ENCODE data around the gene CSNK1G1. TPM values are rescaled to one million over a fixed set of nuclear protein-coding genes. Genes with fewer than 3 reads are reported as not detected.

Gene CSNK1G1
- total RNA-seq, 2 donors from 2014 or later, result 9.3 to 11.8 TPM

GRCh38 chr15:64356710-64357040 is 702 bp upstream of the CSNK1G1 start:
- no peak for TF ChIP-seq CTCF (IDR thresholded peaks at IDR 0.05)
- H3K4me1 ChIP-seq (ENCODE audit: control insufficient read depth in 1 of 2, low read depth in 2 of 2), result peaks cover 7 to 15% of the 10 kb centered on the region in 2 donors
- no peaks in the 10 kb centered on the region for H3K9me3 ChIP-seq
- no peak for DNase-seq (ENCODE audit: low spot score)
- no peak for ATAC-seq (ENCODE audit: insufficient number of reproducible peaks, low FRiP score, low read depth)
- no peaks in the 10 kb centered on the region for H3K36me3 ChIP-seq
- H3K27ac ChIP-seq, result peak overlapping the region in 1 of 2 donors; percentile 33
- H3K27me3 ChIP-seq (replicated peaks; ENCODE audit: insufficient read depth), result no peaks in the 10 kb centered on the region
- H3K4me3 ChIP-seq, result peak overlapping the region; percentile 98

- no peak for TF ChIP-seq CTCF (IDR thresholded peaks at IDR 0.05)
- Histone ChIP-seq H3K36me3 (no peaks in the 10 kb centered on the region), H3K9me3 (no peaks in the 10 kb centered on the region), H3K4me1 (ENCODE audit: control insufficient read depth in 1 of 2, low read depth in 2 of 2) (peaks cover 7 to 15% of the 10 kb centered on the region in 2 donors), H3K27ac (peak overlapping the region; percentile 53 to 69), H3K27me3 (replicated peaks; ENCODE audit: insufficient read depth) (no peaks in the 10 kb centered on the region), H3K4me3 (peak overlapping the region; percentile 98)
- DNase-seq (ENCODE audit: low spot score) (no peak), ATAC-seq (ENCODE audit: insufficient number of reproducible peaks, low FRiP score, low read depth) (no peak)
Observed at GRCh38 chr15:64355348-64355943, 527 bp downstream of the CSNK1G1 start.

GRCh38 chr15:64354688-64355344 is 1.2 kb downstream of the CSNK1G1 start:
- Histone ChIP-seq H3K4me3 (peak overlapping the region; percentile 98), H3K4me1 (ENCODE audit: control insufficient read depth in 1 of 2, low read depth in 2 of 2) (peaks cover 7 to 15% of the 10 kb centered on the region in 2 donors), H3K36me3 (no peaks in the 10 kb centered on the region), H3K9me3 (no peaks in the 10 kb centered on the region), H3K27me3 (replicated peaks; ENCODE audit: insufficient read depth) (no peaks in the 10 kb centered on the region), H3K27ac (peak overlapping the region in 1 of 2 donors; percentile 53)
- no peak for TF ChIP-seq CTCF (IDR thresholded peaks at IDR 0.05)
- no peak for DNase-seq (ENCODE audit: low spot score)
- no peak for ATAC-seq (ENCODE audit: insufficient number of reproducible peaks, low FRiP score, low read depth)

- Histone ChIP-seq H3K9me3 (no peaks in the 10 kb centered on the region), H3K4me3 (no peak overlapping the region), H3K27me3 (replicated peaks; ENCODE audit: insufficient read depth) (no peaks in the 10 kb centered on the region), H3K27ac (no peak overlapping the region), H3K4me1 (ENCODE audit: control insufficient read depth in 1 of 2, low read depth in 2 of 2) (peaks cover 7 to 9% of the 10 kb centered on the region in 2 donors), H3K36me3 (no peaks in the 10 kb centered on the region)
- ATAC-seq (ENCODE audit: insufficient number of reproducible peaks, low FRiP score, low read depth) (no peak), DNase-seq (ENCODE audit: low spot score) (no peak)
- TF ChIP-seq CTCF (IDR thresholded peaks at IDR 0.05), result no peak
Observed at GRCh38 chr15:64351265-64351664, 4.7 kb downstream of the CSNK1G1 start.

- ATAC-seq (ENCODE audit: insufficient number of reproducible peaks, low FRiP score, low read depth), result no peak
- H3K4me1 ChIP-seq (ENCODE audit: control insufficient read depth in 1 of 2, low read depth in 2 of 2), result no peaks in the 10 kb centered on the region
- no peaks in the 10 kb centered on the region for H3K36me3 ChIP-seq
- DNase-seq (ENCODE audit: low spot score), result no peak
- no peak overlapping the region for H3K4me3 ChIP-seq
- no peak overlapping the region for H3K27ac ChIP-seq
- H3K27me3 ChIP-seq (replicated peaks; ENCODE audit: insufficient read depth), result no peaks in the 10 kb centered on the region
- no peaks in the 10 kb centered on the region for H3K9me3 ChIP-seq
- TF ChIP-seq CTCF (IDR thresholded peaks at IDR 0.05), result no peak
Observed at GRCh38 chr15:64349375-64349774, 6.6 kb downstream of the CSNK1G1 start.

All from thoracic aorta (tissue), 2 donors.